ENCODE results near the gene KIF17.

The KIF17 gene

DNA sequence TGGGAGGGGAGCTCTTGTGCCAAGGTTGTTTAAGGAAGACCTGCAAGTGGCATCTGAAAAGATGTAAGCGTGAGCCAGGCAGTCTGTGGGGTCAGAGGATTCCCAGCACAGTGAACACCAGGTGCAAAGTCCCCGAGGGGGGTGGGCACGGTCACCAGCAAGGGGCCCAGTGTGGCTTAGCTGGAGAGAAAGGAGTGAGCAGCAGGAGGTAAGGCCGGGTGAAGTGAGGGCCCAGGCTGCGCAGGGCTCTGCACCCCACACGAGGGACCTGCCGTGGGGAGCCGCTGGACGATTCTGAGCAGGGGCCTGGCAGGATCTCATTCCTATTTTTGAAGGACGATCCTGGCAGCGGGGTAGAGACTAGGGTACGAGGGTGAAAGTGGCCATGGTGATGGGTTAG, 60.8 kb downstream of the KIF17 start:
- DNase-seq: no peak

DNA sequence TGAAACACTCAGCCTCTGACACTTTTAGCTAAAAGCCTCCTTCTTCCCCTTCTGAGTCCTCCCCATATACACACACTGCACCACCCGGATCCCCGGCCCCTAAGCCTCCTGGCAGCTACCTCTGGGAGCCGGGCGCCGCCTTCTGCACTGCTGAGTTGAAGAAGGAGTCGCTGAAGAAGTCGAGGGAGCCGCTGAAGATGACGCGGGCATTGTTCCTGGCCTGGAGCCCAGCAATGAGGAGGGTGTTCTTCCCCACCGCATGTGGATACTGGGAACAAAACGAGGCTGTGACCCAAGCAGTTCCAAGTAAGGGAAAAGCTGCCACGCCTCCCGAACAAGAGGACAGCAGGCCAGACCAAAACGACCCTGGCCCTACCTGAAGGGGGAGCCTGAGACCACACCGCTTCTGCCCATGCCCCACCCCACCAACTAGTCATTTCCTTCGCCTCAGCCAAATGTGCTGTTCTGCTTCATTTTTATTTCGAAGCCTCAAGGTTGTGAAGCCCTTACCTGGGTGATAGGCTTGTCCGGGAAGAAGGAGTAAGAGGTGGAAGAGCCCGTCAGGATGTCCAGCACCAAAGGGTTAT, 63.6 kb downstream of the KIF17 start:
- DNase-seq: no peak

DNA sequence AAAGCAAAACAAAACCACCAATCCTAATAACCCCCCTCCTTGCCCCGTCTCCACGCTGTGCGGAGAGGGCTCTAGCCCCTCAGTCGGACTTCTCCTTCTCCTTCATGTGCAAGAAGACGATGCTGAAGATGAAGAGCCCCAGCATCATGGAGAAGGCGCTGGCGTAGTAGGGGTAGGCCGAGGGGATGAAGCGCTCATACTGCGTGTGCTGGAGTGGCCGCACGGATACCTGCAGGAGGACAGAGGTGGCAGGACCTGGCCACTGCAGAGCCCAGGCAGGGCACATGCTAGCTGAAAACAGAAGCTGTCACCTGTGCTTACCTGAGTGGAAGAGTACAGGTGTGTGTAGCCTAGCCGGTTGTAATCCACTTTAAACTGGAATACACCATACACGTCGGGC, 65.5 kb downstream of the KIF17 start:
- DNase-seq: no peak

DNA sequence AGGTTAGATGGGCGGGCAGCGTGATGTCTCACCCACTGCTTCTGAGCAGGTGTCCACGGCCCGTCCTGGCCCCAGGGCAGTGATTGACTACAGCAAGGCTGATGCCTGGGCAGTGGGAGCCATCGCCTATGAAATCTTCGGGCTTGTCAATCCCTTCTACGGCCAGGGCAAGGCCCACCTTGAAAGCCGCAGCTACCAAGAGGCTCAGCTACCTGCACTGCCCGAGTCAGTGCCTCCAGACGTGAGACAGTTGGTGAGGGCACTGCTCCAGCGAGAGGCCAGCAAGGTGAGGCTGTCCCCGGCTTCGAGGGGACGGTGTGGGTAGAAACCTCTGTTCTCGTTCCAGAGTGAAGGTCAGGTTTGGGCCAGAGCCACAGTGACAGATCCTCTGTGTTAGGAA, 68.9 kb downstream of the KIF17 start:
- DNase-seq: no peak

DNA sequence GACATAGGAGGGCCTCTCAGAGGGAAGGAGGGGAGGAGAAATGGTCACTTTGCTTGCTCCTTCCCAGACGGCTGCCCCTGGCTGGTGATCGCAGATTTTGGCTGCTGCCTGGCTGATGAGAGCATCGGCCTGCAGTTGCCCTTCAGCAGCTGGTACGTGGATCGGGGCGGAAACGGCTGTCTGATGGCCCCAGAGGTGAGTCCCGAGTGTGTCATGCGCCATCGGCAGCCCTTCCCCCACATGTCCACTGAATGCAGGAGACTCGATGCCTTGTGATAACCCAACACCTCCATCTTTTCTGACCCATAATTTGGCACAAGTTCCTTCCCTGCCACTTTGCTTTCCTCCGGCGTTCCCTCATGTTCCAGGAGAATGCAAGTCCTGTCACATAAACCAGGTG, 69.4 kb downstream of the KIF17 start:
- DNase-seq: no peak

DNA sequence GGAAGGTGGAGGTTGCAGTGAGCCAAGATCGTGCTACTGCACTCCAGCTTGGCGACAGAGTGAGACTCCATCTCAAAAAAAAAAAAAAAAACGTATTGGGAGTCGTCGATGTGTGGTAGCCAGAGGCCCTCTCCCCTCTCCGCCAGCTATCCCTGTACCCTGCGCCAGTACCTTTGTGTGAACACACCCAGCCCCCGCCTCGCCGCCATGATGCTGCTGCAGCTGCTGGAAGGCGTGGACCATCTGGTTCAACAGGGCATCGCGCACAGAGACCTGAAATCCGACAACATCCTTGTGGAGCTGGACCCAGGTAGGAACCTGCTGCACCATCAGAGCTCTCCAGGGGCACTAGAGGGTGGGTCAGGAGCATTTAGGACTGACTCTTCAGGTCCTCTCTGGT, 72.4 kb downstream of the KIF17 start:
- no peak for DNase-seq

DNA sequence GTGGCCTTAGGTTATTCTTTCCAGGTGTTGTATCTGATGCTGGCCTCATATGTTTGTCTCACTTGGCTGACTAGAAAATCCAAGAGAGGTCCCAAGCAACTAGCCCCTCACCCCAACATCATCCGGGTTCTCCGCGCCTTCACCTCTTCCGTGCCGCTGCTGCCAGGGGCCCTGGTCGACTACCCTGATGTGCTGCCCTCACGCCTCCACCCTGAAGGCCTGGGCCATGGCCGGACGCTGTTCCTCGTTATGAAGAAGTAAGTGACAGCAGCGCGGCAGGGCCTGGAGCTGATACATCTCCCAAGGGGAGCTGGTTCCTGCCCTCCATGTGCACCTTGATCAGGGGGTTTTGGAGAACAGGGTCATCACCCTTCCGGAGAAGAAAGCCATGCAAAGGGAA, 73.4 kb downstream of the KIF17 start:
- no peak for DNase-seq

DNA sequence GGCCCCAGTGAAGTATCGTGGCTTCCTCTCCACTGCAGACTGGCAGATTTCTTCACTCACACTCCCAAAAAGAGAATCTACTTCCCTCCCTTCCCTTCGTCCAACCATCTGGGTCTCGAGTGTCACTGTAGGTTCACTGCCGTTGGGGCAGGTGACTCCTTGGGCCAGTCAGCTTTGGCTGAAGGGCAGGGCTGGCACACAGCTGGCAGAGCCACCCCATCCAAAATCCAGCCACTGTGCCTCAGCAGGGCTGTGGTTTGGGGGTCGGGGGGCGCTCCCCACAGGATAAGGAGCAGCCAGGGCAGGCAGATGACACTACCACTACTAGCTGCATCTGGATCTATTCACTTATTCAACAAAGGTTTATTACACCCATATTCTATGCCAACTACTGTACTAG, 74.7 kb downstream of the KIF17 start:
- no peak for DNase-seq

DNA sequence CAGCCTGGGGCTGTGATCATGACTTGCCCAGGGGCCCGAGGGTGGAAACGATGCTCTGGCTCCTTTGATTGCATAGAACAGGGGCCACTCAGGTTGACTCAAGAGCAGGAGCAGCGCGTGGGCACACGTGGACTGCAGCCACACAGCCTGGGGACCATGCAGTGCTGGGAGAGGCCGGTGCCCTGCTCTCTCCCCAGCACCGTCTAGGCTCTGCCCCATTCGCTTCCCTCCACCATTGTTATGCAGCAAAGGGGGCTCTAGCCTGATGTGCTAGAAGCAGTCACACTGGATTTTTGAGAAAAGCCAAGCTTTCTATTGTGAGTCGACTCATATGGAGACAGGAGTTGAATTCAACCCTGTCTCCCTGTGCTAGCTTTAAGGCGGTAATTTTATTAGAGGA, 75.8 kb downstream of the KIF17 start:
- no peak for DNase-seq

DNA sequence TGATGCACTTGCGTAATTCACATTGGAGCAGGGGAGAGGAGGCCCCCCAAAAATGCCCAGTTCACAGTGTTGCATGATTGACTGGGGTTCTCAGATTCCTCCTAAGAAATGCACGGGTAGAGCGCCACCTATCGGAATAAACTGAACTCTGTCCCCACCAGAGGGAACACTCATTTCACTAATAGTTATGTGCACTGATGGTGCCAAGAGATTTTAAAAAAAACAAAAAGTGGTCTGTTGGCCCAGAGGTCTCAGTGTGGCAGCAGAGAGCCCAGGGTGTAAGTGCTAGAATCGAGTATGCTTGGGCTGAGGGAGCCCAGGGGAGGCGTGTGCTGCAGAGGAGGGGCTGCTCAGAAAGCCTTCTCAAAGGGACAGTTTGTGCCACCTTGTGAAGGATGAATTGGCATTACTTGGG, 77.6 kb downstream of the KIF17 start:
- peak in 1 of 2 experiments; percentile 30 for DNase-seq

DNA sequence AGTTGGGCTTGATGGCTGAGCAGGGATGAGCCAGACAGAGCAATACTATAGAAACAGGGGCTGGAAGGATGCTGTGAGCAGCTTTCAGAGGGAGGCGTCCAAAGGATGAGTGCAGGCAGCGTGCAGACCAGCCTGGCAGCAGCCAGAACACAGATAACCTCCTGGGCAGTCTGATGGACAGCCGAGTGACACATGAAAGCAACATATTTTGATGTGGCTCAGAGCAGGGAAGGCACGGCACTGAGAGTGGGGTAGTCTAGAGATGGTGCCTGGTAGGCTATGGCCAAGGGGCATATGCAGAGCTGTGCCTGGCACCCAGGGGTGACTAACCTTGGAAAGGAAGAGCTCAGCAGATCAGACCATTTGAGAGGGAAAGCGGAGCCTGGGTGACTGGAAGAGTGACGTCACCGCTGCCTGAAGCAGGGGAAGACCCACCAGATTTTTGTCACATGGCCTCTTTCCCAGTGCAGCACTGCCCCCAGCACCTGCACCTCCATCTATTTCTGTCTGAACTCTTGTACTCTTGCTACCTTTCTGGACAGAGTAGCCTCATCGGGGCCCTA, 80.9 kb downstream of the KIF17 start:
- DNase-seq: no peak

DNA sequence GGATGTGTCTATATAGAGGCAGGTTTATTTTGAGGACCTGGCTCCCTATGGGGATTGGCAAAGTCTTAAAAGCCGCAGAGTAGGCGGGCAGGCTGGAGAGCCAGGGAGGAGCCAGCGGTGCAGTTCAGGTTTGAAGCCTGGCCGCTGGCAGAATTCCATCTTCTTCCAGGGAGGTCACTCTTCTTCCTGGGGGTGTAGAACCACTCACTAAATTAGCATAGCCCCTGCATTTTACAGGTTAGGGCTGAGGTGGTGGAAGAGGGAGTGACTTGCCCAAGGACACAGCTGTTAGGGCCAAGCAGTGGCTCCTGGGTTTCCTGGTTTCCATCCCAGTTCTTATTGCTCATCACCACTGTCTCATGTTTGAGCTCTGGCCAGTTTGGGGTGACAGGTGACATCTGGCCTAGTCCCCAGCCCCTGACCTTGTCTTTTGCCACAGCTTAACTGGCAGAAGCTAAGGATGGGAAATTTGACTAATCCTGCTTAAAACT, 83.2 kb downstream of the KIF17 start:
- peak; percentile 6 to 35 for DNase-seq

DNA sequence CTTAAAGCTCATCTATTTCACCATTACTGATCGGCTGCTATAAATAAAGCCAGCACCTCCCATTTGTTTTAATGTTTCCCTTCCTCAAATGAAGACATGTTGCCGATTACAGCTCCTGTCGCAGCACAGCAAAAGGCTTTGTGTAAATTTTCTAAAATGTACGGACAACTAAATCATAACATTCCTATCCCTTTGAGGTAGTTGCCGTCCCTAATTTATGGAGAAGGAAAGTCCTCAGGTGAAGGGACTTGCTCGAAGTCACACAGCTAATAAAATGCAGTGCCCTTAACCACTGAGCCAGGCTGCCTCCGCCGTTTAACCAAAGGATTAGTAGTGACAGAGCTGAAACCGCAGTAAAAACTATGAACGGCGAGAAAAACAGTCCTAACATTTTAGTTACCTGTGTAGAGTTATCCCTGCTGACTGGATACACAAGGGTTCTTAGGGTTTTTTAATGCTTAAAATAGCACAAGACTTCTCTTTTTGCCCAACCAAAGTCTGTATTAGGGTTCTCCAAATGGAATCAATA, 83.7 kb downstream of the KIF17 start:
- no peak for DNase-seq

DNA sequence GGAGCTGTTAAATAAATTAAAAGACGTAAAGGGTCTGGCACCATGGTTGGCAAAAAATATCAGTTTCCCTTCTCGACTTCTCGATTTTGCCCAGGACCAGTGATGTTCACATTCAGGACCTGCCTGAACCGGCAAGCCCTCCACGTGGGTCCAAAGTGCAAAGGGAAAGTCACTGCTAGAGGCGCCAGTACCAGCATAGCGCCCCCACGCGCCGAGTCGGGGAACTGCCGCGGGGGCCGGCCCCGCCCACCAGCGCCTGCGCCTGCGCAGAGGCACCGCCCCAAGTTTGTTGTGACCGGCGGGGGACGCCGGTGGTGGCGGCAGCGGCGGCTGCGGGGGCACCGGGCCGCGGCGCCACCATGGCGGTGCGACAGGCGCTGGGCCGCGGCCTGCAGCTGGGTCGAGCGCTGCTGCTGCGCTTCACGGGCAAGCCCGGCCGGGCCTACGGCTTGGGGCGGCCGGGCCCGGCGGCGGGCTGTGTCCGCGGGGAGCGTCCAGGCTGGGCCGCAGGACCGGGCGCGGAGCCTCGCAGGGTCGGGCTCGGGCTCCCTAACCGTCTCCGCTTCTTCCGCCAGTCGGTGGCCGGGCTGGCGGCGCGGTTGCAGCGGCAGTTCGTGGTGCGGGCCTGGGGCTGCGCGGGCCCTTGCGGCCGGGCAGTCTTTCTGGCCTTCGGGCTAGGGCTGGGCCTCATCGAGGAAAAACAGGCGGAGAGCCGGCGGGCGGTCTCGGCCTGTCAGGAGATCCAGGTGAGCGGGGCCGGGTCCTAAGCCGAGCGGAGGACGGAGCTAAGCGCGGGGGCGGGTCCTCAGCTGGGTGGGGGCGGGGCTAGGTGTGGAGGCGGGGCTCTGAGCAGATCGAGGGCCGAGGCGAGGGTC, 84.4 kb downstream of the KIF17 start, which contains the start of gene PINK1:
PINK1 (plus strand) TSS at position 269 of the 875 bp plus-strand sequence; CDS start at position 360, 91 bp downstream.
- peak; percentile 45 to 83 for DNase-seq

DNA sequence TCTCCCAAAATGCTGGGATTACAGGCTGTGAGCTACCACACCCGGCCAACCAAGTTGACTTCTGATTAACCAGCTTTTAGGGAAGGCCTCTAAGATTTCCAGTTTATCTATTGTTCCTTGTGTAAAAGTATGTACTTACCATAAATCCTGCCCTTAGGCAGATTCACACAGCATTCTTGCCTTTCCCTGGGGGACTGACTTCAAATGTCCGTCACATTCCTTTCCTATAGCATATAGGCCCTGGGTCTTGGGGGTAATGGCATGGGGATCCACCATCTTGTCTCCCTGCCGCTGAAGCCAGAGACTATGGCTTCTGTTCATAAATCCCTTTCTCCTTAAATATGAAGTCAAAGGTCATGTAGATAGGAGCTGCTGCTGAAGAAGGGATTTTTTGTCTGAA, 85.4 kb downstream of the KIF17 start:
- no peak for DNase-seq

DNA sequence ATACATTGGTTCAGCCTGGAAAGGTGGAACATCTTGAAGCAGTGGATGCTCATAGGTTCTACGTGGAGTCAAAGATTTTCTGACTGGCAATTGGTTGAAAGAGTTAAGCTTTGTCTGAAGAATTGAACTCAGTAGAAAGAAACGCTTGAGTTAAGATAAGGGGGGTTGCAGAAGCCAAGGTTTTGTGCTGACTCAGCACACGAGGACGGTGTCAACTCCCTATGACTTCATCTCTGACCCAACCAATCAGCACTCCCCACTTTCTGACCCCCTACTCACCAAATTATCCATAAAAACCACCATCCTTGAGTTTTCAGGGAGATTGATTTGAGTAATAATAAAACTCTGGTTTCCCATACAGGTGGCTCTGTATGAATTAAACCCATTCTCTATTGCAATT, 87.1 kb downstream of the KIF17 start:
- DNase-seq: no peak

DNA sequence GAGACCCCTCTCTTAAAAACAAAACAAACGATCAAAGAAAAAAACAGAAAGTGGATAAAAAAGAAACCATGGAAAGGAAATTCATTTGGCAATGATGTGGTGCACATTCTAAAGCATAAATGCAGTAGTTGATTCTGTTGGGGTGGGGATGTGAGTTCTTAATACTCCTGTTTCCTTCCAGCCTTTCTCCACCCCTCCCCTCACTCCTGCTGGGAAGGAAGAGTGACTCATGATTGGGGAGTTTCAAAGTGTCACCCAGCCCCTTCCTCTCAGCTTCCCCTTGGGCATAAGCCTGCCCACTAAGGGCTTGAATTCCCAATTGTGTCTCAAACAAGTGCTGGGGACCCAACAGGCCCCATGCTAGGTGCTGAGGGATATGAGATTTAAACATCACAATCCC, 91.3 kb downstream of the KIF17 start:
- no peak for DNase-seq

DNA sequence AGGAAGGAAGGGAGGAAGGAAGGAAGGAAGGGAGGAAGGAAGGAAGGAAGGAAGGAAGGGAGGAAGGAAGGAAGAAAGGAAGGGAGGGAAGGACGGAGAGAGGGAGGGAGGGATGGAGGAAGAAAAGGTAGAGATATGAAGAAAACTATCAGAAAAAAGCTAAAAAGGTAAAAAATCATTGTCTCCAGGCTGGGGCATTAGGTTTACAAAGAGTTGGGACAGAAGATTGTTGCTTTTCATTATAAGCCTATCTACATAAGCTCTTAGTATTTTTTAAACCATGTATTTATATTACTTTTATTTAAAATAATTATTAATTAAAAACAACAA, 91.7 kb downstream of the KIF17 start:
- DNase-seq: no peak

DNA sequence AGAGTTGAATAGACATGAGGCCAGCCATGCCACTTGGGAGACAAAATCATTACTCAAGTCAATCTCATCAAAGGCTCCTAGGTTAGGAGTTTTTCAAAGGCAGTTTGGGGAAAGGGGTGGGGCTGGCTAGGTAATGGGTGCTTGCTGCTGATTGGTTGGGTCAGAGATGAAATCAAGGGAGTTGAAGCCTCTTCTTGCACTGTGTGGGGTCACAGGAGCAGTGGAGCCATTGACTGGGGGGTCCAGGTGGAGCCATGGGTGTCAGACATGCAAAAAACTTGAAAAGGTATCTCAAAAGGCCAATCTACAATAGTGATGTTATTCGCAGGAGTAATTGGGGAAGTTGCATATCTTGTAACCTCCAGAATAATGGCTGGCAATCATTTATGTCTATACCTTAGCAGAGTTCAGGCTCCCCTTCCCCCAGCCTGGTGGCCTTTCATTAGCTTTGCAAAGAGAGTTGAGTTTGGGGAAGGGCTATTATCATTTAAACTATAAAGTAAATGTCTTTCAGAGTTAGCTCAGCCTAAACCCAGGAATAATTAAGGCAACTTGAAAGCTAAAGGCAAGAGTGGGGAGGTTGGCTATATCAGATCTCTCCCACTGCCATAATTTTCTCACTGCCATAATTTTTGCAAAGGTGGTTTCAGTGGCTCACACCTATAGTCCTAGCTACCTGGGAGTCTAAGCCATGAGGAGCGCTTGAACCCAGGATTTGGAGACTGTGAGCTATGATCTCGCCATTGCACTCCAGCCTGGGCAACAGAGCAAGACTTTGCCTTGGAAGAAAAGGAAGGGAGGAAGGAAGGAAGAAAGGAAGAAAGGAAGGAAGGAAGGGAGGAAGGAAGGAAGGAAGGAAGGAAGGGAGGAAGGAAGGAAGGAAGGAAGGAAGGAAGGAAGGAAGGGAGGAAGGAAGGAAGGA, 92.4 kb downstream of the KIF17 start:
- no peak for DNase-seq

DNA sequence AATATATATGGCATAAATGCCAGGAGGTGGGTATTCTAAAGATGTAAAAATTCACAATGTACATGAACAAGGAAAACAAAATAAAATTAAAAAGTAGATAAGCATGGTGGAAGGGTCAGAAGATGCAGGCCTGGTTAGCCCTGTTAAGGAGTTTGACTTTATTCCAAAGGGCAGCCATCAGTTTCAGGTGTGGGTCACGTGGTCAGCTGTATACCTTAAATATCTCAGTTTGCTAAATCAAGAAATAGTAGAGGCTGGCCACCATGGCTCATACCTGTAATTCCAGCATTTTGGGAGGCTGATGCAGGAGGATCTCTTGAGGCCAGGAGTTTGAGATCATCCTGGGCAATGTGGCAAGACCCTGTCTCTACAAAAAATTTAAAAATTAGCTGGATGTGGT, 93.1 kb downstream of the KIF17 start:
- DNase-seq: no peak

DNA sequence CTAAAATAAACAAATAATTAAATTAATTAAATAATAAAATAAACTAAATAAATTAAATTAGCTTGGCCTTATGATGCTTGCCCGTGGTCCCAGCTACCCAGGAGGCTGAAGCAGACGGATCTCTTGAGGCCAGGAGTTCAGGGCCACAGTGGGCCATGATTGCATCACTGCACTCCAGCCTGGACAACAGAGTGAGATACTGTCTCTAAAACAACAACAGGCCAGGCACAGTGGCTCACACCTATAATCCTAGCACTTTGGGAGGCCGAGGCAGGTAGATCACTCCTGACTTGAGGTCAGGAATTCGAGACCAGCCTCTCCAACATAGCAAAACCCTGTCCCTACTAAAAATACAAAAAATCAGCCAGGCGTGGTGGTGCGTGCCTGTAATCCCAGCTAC, 96.8 kb downstream of the KIF17 start:
- DNase-seq: no peak

DNA sequence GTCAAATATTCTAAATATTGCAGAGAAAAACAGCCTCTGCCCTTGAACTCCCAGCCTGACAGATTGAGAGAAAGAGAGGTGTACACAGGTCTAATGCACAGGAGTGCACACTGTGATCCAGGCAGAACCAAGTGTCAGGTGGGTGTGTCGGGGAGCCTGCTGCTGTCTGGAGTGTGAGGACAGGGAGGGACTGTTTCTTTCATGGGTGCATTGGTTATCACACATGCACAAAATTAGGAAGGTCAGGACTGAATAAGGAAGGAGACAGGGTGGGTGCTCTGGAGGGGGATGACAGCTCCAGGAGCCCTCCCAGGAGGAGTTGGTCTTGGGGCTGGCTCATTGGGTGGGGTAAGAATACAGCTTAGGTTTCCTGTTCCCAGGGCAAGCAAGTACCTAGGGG, 97.8 kb downstream of the KIF17 start:
- DNase-seq: no peak

DNA sequence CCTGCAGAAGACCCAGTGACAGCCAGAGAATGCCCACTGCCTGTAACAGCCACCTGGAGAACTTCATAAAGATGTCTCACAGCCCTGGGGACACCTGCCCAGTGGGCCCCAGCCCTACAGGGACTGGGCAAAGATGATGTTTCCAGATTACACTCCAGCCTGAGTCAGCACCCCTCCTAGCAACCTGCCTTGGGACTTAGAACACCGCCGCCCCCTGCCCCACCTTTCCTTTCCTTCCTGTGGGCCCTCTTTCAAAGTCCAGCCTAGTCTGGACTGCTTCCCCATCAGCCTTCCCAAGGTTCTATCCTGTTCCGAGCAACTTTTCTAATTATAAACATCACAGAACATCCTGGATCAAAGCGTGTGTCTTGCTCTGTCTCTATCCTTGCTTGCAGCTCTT, 99.3 kb downstream of the KIF17 start:
- no peak for DNase-seq

Measured in NCI-H526 (cell line).